Measurements from ENCODE around the gene MAPK8.

GRCh38 chr10:48266528-48266927 lies 39.9 kb upstream of the MAPK8 start:
- TF ChIP-seq, protein P1, sequence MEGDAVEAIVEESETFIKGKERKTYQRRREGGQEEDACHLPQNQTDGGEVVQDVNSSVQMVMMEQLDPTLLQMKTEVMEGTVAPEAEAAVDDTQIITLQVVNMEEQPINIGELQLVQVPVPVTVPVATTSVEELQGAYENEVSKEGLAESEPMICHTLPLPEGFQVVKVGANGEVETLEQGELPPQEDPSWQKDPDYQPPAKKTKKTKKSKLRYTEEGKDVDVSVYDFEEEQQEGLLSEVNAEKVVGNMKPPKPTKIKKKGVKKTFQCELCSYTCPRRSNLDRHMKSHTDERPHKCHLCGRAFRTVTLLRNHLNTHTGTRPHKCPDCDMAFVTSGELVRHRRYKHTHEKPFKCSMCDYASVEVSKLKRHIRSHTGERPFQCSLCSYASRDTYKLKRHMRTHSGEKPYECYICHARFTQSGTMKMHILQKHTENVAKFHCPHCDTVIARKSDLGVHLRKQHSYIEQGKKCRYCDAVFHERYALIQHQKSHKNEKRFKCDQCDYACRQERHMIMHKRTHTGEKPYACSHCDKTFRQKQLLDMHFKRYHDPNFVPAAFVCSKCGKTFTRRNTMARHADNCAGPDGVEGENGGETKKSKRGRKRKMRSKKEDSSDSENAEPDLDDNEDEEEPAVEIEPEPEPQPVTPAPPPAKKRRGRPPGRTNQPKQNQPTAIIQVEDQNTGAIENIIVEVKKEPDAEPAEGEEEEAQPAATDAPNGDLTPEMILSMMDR (conservative IDR thresholded peaks at IDR 0.05): no peak
- no peak for TF ChIP-seq ZFX (IDR thresholded peaks at IDR 0.05)
